GM12878 (cell line): ENCODE results near the gene RPGRIP1. TPM values are rescaled to one million over a fixed set of nuclear protein-coding genes. Genes with fewer than 3 reads are reported as not detected.

ENCODE experiments used
- BCLAF1 ChIP-seq: fragments of 450-650 bp; IDR thresholded peaks from 2 replicates; pipeline ENCODE4 v1.6.1; 2017; ENCODE audit warnings: antibody characterized with exemption, mild to moderate bottlenecking, moderate library complexity
- BMI1 ChIP-seq: fragments of 450-650 bp; IDR thresholded peaks from 2 replicates; pipeline ENCODE4 v1.6.1; 2016; ENCODE audit warnings: mild to moderate bottlenecking, moderate library complexity, borderline replicate concordance
- CEBPB ChIP-seq, 2 experiments: fragments of 150-350 bp in 1 of 2; IDR thresholded peaks; 2 replicates each; pipeline ENCODE4 v1.6.1; 2012 to 2014; ENCODE audit warnings: low read depth in 2 of 2, low read length in 2 of 2, borderline replicate concordance in 1 of 2, inconsistent platforms in 1 of 2
- CREM ChIP-seq: IDR thresholded peaks from 2 replicates; pipeline ENCODE4 v1.6.1; 2014; ENCODE audit warnings: antibody characterized with exemption, low read depth
- E2F8 ChIP-seq: fragments of 450-650 bp; IDR thresholded peaks from 2 replicates; pipeline ENCODE4 v1.6.1; 2018; ENCODE audit warnings: mild to moderate bottlenecking, low read depth, moderate library complexity; ENCODE audit not compliant: partially characterized antibody
- EZH2 ChIP-seq: IDR thresholded peaks from 2 replicates; pipeline ENCODE4 v1.6.1; 2012; ENCODE audit warnings: low read depth, mild to moderate bottlenecking, control low read depth, inconsistent platforms, low read length, borderline replicate concordance; ENCODE audit not compliant: control insufficient read depth
- HDAC6 ChIP-seq: fragments of 200-600 bp; sonication (generic); IDR thresholded peaks from one replicate; pipeline ENCODE4 v1.8.0; 2017; ENCODE audit warnings: antibody characterized with exemption; ENCODE audit not compliant: unreplicated experiment
- MEF2B ChIP-seq: fragments of 450-650 bp; IDR thresholded peaks from 2 replicates; pipeline ENCODE4 v1.6.1; 2018; ENCODE audit warnings: mild to moderate bottlenecking, moderate library complexity; ENCODE audit not compliant: partially characterized antibody, poor library complexity, severe bottlenecking
- MTA3 ChIP-seq: IDR thresholded peaks from 2 replicates; pipeline ENCODE4 v1.6.1; 2012; ENCODE audit warnings: low read length, inconsistent platforms, borderline replicate concordance
- NBN ChIP-seq: fragments of 450-650 bp; IDR thresholded peaks from 2 replicates; pipeline ENCODE4 v1.6.1; 2016
- NKRF ChIP-seq: fragments of 450-650 bp; conservative IDR thresholded peaks from 2 replicates; pipeline ENCODE4 v1.6.1; 2017; ENCODE audit warnings: mild to moderate bottlenecking, moderate library complexity
- REST ChIP-seq: IDR thresholded peaks from 2 replicates; pipeline ENCODE4 v1.6.1; 2012; ENCODE audit warnings: mild to moderate bottlenecking, low read depth, low read length
- RFX5 ChIP-seq: IDR thresholded peaks from 2 replicates; pipeline ENCODE4 v1.6.1; 2011; ENCODE audit warnings: low read depth, low read length, improper control_type of control experiment
- SUZ12 ChIP-seq: fragments of 200-600 bp; sonication (generic); IDR thresholded peaks from one replicate; pipeline ENCODE4 v1.6.1; 2018; ENCODE audit warnings: antibody characterized with exemption, mild to moderate bottlenecking; ENCODE audit not compliant: unreplicated experiment
- TCF3 ChIP-seq: IDR thresholded peaks from 2 replicates; pipeline ENCODE4 v1.6.1; 2012; ENCODE audit warnings: low read depth, mild to moderate bottlenecking, low read length, borderline replicate concordance; ENCODE audit not compliant: insufficient read depth
- ZNF217 ChIP-seq: fragments of 450-650 bp; IDR thresholded peaks from 2 replicates; pipeline ENCODE4 v1.6.1; 2017; ENCODE audit warnings: antibody characterized with exemption, mild to moderate bottlenecking
- ZNF24 ChIP-seq: fragments of 450-650 bp; IDR thresholded peaks from 2 replicates; pipeline ENCODE4 v1.6.1; 2017; ENCODE audit warnings: antibody characterized with exemption, mild to moderate bottlenecking
- polyA plus RNA-seq, 11 experiments: library from polyadenylated mRNA; depleted of rRNA in 4 of 11; unstranded in 6 of 11; stranded (reverse) in 5 of 11; fragments of >200 nt; fragmentation: Nextera tagmentation in 4 of 11; fragmentation: Illumina TruSeq in 1 of 11; extraction: Ambion mirVana in 4 of 11; extraction: Trizol in 1 of 11; gene quantifications; 1 replicate in 1 of 11; 2 replicates in 10 of 11; pipeline versions ENCODE4 v1.2.1 to v1.2.3, GENCODE V29; 2011 to 2016; ENCODE audit warnings: inconsistent platforms in 2 of 11, missing spikeins in 2 of 11, low read depth in 1 of 11
- total RNA-seq, 4 experiments: library from RNA; depleted of rRNA in 3 of 4; stranded (reverse); fragments of >200 nt in 3 of 4; fragmentation: Illumina TruSeq in 1 of 4; extraction: Trizol in 1 of 4; gene quantifications; 2 replicates each; pipeline versions ENCODE4 v1.2.1 to v1.2.3, GENCODE V29; 2013 to 2021

Gene RPGRIP1
- total and polyA plus RNA-seq, 10 of the 15 experiments (the other 5 are each of a cell fraction or from before 2014, with no cell fraction given): 0.07 to 1.1 (median 0.30) TPM; not detected in 1

GRCh38 chr14:21269252-21270046, 10.4 kb upstream of the RPGRIP1 start, which contains the start of gene HNRNPC (continued):
- TF ChIP-seq CEBPB (IDR thresholded peaks at IDR 0.05; ENCODE audit: borderline replicate concordance in 1 of 2, low read depth in 2 of 2, low read length in 2 of 2): 0 out of 4 replicates have a peak, but pooled peaks of 1 of the 2 experiments have one; percentile 20
- peak; percentile 57; the same call in 1 of the 2 replicates for TF ChIP-seq RFX5
- no peak for TF ChIP-seq ZNF217
- 0 out of 2 replicates have a peak, but pooled peaks have one; percentile 26 for TF ChIP-seq REST
- no peak for TF ChIP-seq ZNF24
- TF ChIP-seq HDAC6: peak; percentile 53
- TF ChIP-seq MEF2B: no peak
- no peak for TF ChIP-seq BCLAF1
- no peak for TF ChIP-seq SUZ12
- peak; percentile 68 for TF ChIP-seq E2F8
- no peak for TF ChIP-seq BMI1
- no peak for TF ChIP-seq EZH2
- TF ChIP-seq CREM: peak; percentile 68
- TF ChIP-seq MTA3: no peak
- peak; percentile 74 for TF ChIP-seq NBN
- TF ChIP-seq NKRF: peak; percentile 59; the same call in 1 of the 2 replicates
- peak; percentile 50; the same call in 1 of the 2 replicates for TF ChIP-seq TCF3
